PFSK-1 (cell line): Measurements from ENCODE around the gene IRF4.

ENCODE experiments used
- FOXP2 ChIP-seq: optimal IDR thresholded peaks from 2 replicates; pipeline ENCODE3; 2011; ENCODE audit warnings: borderline replicate concordance, control low read depth, inconsistent platforms; ENCODE audit not compliant: insufficient read depth; ENCODE audit errors: extremely low read length, extremely low read depth
- POLR2AphosphoS5 ChIP-seq: IDR thresholded peaks from 2 replicates; pipeline ENCODE4 v1.6.1; 2012; ENCODE audit warnings: low read depth, mild to moderate bottlenecking, control low read depth, low read length, moderate library complexity
- SIN3A ChIP-seq: IDR thresholded peaks from 2 replicates; pipeline ENCODE4 v1.6.1; 2012; ENCODE audit warnings: mild to moderate bottlenecking, low read length, moderate library complexity, borderline replicate concordance; ENCODE audit not compliant: insufficient read depth
- TAF1 ChIP-seq: IDR thresholded peaks from 2 replicates; pipeline ENCODE4 v1.6.1; 2012; ENCODE audit warnings: low read length, control low read depth, borderline replicate concordance; ENCODE audit not compliant: insufficient read depth
- TF ChIP-seq, protein P1 (sequence below), 2 experiments: IDR thresholded peaks; 2 replicates each; pipeline versions ENCODE4 v1.6.1 to v1.8.0; 2011 to 2012; ENCODE audit warnings: low read depth in 2 of 2, low read length in 2 of 2, control low read depth in 1 of 2, inconsistent platforms in 1 of 2, mild to moderate bottlenecking in 1 of 2, moderate library complexity in 1 of 2; ENCODE audit not compliant: insufficient read depth in 1 of 2

IRF4 gene

DNA sequence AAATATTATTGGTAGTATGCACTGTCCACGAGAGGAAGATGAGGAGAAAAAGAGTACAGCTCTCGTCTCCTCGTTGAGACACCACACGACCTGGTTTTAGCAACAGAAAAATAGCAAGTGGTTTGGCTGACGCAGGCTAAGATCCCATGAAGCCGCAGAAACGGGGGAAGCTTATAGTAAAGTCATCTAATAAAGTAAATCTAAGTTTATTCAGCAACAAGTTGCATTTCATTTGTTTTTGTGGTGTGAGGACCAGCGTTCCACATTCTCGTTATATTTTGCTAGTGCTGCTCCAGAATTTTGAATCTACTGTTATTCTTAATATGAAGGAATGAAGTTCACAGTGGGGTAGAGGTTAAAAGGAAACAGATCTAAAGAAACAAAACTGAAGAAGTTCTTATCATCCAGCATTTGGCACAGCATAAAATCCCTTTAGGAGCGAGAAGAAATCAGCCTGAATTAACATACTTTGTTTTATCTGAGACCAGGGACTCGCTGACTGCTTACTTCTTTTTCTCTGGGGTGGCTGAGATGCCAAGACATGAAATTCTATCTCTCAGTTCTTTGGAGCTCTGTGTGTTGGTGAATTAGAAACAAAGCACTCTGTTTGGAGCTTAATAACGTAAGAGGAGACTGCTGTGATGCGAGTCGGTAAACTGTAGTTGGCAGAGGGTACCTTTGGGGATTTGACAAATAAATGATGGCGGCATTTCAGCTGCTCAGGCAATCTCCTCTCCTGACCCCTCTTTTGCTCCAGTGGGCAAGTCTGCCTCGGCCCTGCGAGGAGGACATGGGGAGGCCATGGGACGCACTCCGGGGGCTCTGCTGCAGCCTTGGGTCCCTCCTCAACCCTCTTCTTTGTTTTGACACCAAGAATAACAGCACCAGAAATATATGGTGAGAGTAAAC, 24.9 kb upstream of the IRF4 start:
- TF ChIP-seq POLR2AphosphoS5, result no peak
- TF ChIP-seq TAF1, result no peak
- TF ChIP-seq SIN3A, result no peak
- TF ChIP-seq, protein P1, sequence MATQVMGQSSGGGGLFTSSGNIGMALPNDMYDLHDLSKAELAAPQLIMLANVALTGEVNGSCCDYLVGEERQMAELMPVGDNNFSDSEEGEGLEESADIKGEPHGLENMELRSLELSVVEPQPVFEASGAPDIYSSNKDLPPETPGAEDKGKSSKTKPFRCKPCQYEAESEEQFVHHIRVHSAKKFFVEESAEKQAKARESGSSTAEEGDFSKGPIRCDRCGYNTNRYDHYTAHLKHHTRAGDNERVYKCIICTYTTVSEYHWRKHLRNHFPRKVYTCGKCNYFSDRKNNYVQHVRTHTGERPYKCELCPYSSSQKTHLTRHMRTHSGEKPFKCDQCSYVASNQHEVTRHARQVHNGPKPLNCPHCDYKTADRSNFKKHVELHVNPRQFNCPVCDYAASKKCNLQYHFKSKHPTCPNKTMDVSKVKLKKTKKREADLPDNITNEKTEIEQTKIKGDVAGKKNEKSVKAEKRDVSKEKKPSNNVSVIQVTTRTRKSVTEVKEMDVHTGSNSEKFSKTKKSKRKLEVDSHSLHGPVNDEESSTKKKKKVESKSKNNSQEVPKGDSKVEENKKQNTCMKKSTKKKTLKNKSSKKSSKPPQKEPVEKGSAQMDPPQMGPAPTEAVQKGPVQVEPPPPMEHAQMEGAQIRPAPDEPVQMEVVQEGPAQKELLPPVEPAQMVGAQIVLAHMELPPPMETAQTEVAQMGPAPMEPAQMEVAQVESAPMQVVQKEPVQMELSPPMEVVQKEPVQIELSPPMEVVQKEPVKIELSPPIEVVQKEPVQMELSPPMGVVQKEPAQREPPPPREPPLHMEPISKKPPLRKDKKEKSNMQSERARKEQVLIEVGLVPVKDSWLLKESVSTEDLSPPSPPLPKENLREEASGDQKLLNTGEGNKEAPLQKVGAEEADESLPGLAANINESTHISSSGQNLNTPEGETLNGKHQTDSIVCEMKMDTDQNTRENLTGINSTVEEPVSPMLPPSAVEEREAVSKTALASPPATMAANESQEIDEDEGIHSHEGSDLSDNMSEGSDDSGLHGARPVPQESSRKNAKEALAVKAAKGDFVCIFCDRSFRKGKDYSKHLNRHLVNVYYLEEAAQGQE (IDR thresholded peaks at IDR 0.05; ENCODE audit: insufficient read depth in 1 of 2, low read depth in 2 of 2, low read length in 2 of 2), result no peak
- TF ChIP-seq FOXP2, result no peak

DNA sequence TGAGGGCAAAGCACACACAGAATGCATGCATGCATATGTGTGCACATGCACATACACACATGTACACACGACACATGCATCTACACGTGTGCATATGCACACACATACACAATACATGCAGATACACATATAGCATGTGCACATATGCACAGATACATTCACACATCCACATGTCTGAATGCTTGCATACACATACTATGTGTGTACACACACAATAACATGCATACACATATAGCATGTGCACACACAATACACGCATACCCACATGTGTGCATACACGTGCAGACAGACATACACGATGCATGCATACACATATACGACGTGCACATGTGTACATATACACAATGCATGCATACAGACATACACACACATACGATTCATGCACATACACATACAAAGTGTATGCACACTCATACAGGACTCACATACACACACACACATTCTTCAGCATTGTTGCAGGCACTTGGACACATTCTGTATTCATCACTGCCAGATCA, 24.2 kb upstream of the IRF4 start:
- no peak for TF ChIP-seq FOXP2
- no peak for TF ChIP-seq POLR2AphosphoS5
- TF ChIP-seq SIN3A, result no peak
- TF ChIP-seq TAF1, result no peak
- TF ChIP-seq, protein P1 (IDR thresholded peaks at IDR 0.05; ENCODE audit: insufficient read depth in 1 of 2, low read depth in 2 of 2, low read length in 2 of 2), result no peak

DNA sequence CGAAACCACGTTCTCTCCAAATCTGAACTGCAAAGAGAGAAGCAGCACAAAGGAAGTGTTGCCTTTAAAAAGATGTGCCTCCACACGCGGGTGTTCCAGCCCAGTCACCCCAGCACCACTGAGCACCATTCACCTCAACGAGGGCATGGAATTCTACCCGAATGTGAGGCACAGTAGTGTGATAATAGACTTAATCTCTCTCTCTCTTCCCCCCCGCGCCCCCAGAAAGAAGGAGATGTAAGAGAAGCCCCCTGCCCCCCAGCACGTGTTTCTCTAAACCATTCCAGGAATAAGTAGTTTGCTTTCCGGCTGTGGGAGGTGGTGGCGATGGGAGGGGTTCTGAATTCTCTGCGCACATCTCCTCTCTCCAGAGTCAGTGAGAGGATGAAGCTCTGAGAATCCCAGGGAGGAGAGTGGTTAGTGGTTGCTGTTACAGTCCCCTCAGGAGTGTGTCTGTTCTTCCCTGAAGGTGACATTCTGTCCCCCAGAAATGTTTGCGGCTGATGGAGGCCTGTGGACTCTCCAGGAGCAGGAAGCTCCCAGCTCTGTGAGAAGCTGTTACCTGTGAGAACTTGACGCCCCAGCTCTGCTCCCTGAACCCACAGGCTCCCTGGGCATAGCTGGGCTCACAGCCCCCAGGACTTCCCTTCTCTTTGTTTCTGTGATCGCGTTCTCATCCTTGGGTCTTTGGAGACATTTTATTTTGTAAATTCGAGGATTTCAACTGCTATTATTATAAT, 23.5 kb upstream of the IRF4 start:
- no peak for TF ChIP-seq TAF1
- no peak for TF ChIP-seq SIN3A
- TF ChIP-seq, protein P1 (IDR thresholded peaks at IDR 0.05; ENCODE audit: insufficient read depth in 1 of 2, low read depth in 2 of 2, low read length in 2 of 2), result no peak
- TF ChIP-seq FOXP2, result no peak
- no peak for TF ChIP-seq POLR2AphosphoS5

DNA sequence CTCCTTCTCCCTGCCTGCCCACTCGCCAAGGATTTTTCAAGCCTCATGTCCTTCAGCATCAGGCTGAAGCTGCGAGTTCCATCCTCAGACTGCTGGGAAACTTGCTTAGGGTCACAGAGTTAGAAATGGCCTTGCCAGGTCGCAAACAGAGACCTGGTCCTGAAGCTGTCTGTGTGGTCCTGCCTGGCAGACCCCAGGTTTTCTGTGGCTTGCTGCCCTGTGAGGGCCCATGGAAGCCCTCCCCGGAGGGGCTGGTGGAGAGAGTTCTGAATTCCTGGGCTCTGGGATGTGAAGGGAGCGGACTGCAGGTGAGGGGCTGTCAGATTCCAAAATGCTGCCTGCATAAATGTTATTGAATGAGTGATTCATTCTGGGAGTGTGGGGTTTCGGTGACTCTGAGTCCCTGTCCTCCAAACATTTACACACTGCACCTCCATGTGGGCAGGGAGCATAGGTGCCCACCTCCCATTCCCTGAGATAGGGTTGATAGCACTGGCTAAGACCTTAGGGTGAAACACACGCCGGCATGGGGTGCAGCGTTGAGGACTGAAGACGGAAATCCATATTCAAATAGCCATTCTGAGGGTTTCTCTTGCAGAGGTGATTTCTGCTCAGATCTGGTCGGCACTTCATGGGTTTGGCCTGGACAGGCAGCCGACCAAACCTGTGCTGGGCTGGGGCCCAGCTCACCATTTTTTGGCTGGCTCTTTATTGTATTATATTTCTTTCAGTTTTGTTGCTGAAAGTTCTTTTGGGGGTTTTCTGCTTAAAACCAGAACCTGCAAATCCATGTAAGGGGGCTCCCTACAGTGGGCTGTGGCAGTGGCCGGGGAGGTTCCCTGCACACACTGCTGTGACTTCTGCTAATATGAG, 21.8 kb upstream of the IRF4 start:
- no peak for TF ChIP-seq POLR2AphosphoS5
- TF ChIP-seq TAF1, result no peak
- no peak for TF ChIP-seq FOXP2
- TF ChIP-seq, protein P1 (IDR thresholded peaks at IDR 0.05; ENCODE audit: insufficient read depth in 1 of 2, low read depth in 2 of 2, low read length in 2 of 2), result no peak
- TF ChIP-seq SIN3A, result no peak
